ENCODE results near the gene RASEF. TPM values are rescaled to one million over a fixed set of nuclear protein-coding genes. Genes with fewer than 3 reads are reported as not detected.

The RASEF gene
- total and polyA plus RNA-seq, 9 donors: 0.07 to 15.9 (median 1.0) TPM

DNA sequence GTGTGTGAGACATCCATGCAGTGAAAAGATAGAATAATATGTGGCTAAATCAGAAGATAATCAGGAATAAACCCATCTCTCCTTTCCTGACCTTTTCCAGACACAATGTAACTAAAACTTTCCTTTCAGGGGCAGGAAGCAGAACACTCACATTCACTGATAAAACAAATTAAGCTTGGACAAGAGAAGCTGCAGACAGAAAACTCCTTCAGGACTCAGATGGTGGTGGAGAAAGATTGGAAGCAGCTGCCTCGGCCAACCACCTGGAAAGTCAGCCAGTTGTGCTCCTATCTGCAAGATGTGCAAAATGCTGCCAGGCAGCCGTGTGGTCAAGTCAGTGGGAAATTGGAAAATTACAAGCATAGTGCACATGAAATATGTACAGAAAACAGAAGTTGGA, 26.9 kb downstream of the RASEF start:
- Histone ChIP-seq H3K27ac (no peak overlapping the region), H3K9me3 (no peaks in the 10 kb centered on the region), H3K27me3 (no peaks in the 10 kb centered on the region), H3K4me1 (ENCODE audit: insufficient read depth) (no peaks in the 10 kb centered on the region), H3K36me3 (no peaks in the 10 kb centered on the region), H3K4me3 (no peak overlapping the region)
- WGBS, 3 donors: 44 to 56% (median 48%) methylated on average over 2 of the region's 2 CpGs
- intact Hi-C loops (cut with DNase I): no loop called here
- DNase-seq: no peak
- TF ChIP-seq EP300 (IDR thresholded peaks at IDR 0.05) (no peak), POLR2A (IDR thresholded peaks at IDR 0.05) (no peak)
- TF ChIP-seq, protein P1, sequence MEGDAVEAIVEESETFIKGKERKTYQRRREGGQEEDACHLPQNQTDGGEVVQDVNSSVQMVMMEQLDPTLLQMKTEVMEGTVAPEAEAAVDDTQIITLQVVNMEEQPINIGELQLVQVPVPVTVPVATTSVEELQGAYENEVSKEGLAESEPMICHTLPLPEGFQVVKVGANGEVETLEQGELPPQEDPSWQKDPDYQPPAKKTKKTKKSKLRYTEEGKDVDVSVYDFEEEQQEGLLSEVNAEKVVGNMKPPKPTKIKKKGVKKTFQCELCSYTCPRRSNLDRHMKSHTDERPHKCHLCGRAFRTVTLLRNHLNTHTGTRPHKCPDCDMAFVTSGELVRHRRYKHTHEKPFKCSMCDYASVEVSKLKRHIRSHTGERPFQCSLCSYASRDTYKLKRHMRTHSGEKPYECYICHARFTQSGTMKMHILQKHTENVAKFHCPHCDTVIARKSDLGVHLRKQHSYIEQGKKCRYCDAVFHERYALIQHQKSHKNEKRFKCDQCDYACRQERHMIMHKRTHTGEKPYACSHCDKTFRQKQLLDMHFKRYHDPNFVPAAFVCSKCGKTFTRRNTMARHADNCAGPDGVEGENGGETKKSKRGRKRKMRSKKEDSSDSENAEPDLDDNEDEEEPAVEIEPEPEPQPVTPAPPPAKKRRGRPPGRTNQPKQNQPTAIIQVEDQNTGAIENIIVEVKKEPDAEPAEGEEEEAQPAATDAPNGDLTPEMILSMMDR (IDR thresholded peaks at IDR 0.05): no peak

DNA sequence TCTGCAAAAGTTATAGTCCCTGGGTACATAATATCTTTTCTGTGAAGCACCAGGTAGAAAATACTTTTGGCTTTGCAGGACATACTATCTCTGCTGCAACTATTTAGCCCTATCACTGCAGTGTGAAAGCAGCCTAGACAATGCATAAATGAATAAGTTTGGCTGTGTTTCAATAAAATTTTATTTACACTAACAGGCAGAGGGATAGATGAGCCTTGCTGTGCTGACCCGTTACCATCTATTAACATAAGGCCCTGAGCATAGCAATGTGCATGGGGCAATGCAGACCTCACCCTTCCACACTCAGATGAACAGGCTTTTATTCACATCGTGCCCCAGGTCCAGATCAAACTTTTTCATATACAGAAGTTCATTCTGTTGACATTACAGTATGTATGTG, 27.8 kb downstream of the RASEF start:
- no peaks in the 10 kb centered on the region for H3K36me3 ChIP-seq
- H3K27ac ChIP-seq: no peak overlapping the region
- no peaks in the 10 kb centered on the region for H3K4me1 ChIP-seq (ENCODE audit: insufficient read depth)
- H3K4me3 ChIP-seq: no peak overlapping the region
- no peak for DNase-seq
- intact Hi-C loops (cut with DNase I): no loop called here
- WGBS, 3 donors: 74 to 94% (median 84%) methylated on average over 2 of the region's 2 CpGs
- no peaks in the 10 kb centered on the region for H3K27me3 ChIP-seq
- H3K9me3 ChIP-seq: no peaks in the 10 kb centered on the region
- TF ChIP-seq, protein P1 (IDR thresholded peaks at IDR 0.05): no peak
- TF ChIP-seq EP300 (IDR thresholded peaks at IDR 0.05): no peak
- no peak for TF ChIP-seq POLR2A (IDR thresholded peaks at IDR 0.05)

DNA sequence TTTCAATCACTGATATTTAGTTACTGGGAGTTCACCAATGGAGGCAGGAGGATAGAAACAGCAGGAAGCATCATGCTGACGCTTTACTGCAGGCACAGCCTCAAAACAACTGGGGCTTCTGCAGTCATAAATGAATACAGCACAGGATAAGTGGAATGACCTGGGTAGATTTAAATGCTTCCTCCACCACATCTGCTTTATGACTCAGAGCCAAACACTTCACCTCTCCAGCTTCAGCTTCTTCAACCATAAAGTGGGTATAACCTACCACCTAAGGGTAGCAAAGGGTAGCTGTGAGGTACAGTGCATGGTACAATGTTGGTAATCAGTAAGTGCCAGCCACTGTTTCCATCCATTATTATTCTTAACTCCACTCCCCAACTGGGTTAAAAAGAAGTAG, 28.4 kb downstream of the RASEF start:
- Histone ChIP-seq H3K27ac (no peak overlapping the region), H3K4me1 (ENCODE audit: insufficient read depth) (no peaks in the 10 kb centered on the region), H3K27me3 (no peaks in the 10 kb centered on the region), H3K9me3 (no peaks in the 10 kb centered on the region), H3K36me3 (no peaks in the 10 kb centered on the region), H3K4me3 (no peak overlapping the region)
- 57 to 78% (median 64%) methylated on average over 1 of the region's 1 CpG for WGBS, 3 donors
- TF ChIP-seq, protein P1 (IDR thresholded peaks at IDR 0.05): no peak
- TF ChIP-seq POLR2A (IDR thresholded peaks at IDR 0.05): no peak
- no peak for TF ChIP-seq EP300 (IDR thresholded peaks at IDR 0.05)
- DNase-seq: no peak
- intact Hi-C loops (cut with DNase I): no loop called here

DNA sequence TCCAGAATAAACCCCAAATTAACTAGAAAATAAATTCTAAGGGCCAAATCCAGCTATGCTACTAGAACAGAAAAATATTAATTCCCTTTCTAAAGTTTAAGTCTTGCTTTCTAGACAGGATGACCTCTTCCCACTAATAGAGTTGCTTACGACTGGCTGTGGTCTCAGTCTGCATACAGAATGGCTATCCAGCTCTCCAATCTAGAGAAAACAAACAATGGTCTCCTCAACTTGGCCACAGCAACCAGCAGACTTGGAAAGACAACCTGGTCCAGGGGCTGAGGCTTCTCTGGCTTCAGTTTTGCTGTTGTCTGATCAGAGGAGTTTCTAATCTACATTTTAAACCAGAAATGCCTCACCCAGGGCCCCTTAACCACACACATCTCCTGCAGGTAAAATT, 28.9 kb downstream of the RASEF start:
- no peak for DNase-seq
- TF ChIP-seq POLR2A (IDR thresholded peaks at IDR 0.05) (no peak), EP300 (IDR thresholded peaks at IDR 0.05) (no peak)
- TF ChIP-seq, protein P1 (IDR thresholded peaks at IDR 0.05): no peak
- no peak overlapping the region for H3K4me3 ChIP-seq

More for the DNA sequence above, 28.9 kb downstream of the RASEF start:
- intact Hi-C loops (cut with DNase I): no loop called here
- no peaks in the 10 kb centered on the region for H3K9me3 ChIP-seq
- WGBS, 3 donors: 54 to 73% (median 56%) methylated on average over 1 of the region's 1 CpG
- H3K27ac ChIP-seq: no peak overlapping the region
- H3K4me1 ChIP-seq (ENCODE audit: insufficient read depth): no peaks in the 10 kb centered on the region
- H3K36me3 ChIP-seq: no peaks in the 10 kb centered on the region
- no peaks in the 10 kb centered on the region for H3K27me3 ChIP-seq
